Chondrocyte (in vitro differentiated cells): Measurements from ENCODE around the gene ADGB. TPM values are rescaled to one million over a fixed set of nuclear protein-coding genes. Genes with fewer than 3 reads are reported as not detected.
A peak's percentile ranks its signal among the peaks of the same experiment; 100 is the strongest.
"Not testable (repeated sequence)": the region's sequence is repeated elsewhere in the genome, so short reads cannot be mapped to it uniquely, and the experiment has no call there.

Experiments used
- DNase-seq: peaks from one replicate; pipeline ENCODE4 v3.0.0; 2021; ENCODE audit warnings: mixed read lengths, low spot score
- H3K27ac Mint-ChIP-seq: one replicate; pipeline ENCODE4 v1.8.0; 2021; ENCODE audit warnings: mild to moderate bottlenecking, moderate library complexity, mixed read lengths; ENCODE audit not compliant: unreplicated experiment
- H3K27me3 Mint-ChIP-seq: 2 replicates; pipeline ENCODE4 v1.8.0; 2021; ENCODE audit warnings: low read depth, mixed read lengths
- H3K36me3 Mint-ChIP-seq: 2 replicates; pipeline ENCODE4 v1.8.0; 2021; ENCODE audit warnings: low read depth, mixed read lengths
- H3K4me1 Mint-ChIP-seq: 2 replicates; pipeline ENCODE4 v1.8.0; 2021; ENCODE audit warnings: low read depth, mild to moderate bottlenecking, mixed read lengths
- H3K4me3 Mint-ChIP-seq: one replicate; pipeline ENCODE4 v1.8.0; 2021; ENCODE audit warnings: mild to moderate bottlenecking, moderate library complexity, mixed read lengths; ENCODE audit not compliant: unreplicated experiment
- H3K9me3 Mint-ChIP-seq: 2 replicates; pipeline ENCODE4 v1.8.0; 2021; ENCODE audit warnings: low read depth, mixed read lengths
- long read RNA-seq: library from polyadenylated mRNA; stranded (forward); transcript quantifications from one replicate; pipeline ENCODE4 v2.0.0, GENCODE V29; 2021
- total RNA-seq: library from RNA; stranded (reverse); gene quantifications from 3 replicates; pipeline ENCODE4 v1.2.1, GENCODE V29; 2021
- TF ChIP-seq, protein P1 (sequence below): fragments of 200-600 bp; sonication (generic); IDR thresholded peaks from 2 replicates; pipeline ENCODE4 v1.5.0; 2021; ENCODE audit warnings: antibody characterized with exemption, mild to moderate bottlenecking, moderate library complexity

ADGB gene
- not detected in 3 replicates for total RNA-seq
- long read RNA-seq, result 0 reads

DNA sequence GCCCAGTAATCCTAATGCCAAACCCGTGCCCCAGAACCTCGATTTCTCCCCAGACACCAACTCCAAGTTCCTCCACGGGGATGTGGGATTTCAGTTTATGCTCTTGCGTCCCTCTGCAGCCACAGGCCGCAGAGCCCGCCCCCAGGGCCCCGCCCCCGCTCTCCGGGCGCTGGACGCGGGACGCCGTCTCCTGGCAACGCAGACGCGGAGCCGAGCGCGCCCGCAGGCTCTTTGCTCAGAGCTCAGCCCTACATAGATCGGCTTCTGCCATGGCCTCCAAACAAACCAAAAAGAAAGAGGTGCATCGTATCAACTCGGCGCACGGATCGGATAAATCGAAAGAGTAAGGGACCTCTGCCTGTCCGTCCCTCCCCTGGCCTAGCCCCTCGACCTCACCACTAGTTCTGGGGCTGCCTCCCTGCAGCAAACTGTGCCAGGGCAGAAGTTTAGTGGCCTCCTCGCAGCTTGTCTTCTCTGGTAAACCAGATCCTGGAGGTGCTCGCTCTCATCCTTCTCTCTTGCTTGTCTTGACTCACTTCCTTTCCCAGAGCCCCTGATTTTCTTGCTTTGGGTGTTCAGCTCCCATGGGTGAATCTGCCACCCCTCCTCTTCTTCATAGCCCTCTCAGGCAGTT, at the start of gene ADGB:
ADGB (plus strand) TSS at position 201 of the 634 bp plus-strand sequence; CDS start at position 270, 69 bp downstream.
- DNase-seq, result peak; percentile 69
- TF ChIP-seq, protein P1, sequence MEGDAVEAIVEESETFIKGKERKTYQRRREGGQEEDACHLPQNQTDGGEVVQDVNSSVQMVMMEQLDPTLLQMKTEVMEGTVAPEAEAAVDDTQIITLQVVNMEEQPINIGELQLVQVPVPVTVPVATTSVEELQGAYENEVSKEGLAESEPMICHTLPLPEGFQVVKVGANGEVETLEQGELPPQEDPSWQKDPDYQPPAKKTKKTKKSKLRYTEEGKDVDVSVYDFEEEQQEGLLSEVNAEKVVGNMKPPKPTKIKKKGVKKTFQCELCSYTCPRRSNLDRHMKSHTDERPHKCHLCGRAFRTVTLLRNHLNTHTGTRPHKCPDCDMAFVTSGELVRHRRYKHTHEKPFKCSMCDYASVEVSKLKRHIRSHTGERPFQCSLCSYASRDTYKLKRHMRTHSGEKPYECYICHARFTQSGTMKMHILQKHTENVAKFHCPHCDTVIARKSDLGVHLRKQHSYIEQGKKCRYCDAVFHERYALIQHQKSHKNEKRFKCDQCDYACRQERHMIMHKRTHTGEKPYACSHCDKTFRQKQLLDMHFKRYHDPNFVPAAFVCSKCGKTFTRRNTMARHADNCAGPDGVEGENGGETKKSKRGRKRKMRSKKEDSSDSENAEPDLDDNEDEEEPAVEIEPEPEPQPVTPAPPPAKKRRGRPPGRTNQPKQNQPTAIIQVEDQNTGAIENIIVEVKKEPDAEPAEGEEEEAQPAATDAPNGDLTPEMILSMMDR, result no peak
- H3K9me3 Mint-ChIP-seq, result no peaks in the 10 kb centered on the region
- peaks cover 10% of the 10 kb centered on the region for H3K4me1 Mint-ChIP-seq
- peaks cover 18% of the 10 kb centered on the region for H3K27me3 Mint-ChIP-seq
- H3K36me3 Mint-ChIP-seq, result no peaks in the 10 kb centered on the region
- no peak within 1 kb of the TSS for H3K27ac Mint-ChIP-seq
- H3K4me3 Mint-ChIP-seq, result peak within 1 kb of the TSS; percentile 78

DNA sequence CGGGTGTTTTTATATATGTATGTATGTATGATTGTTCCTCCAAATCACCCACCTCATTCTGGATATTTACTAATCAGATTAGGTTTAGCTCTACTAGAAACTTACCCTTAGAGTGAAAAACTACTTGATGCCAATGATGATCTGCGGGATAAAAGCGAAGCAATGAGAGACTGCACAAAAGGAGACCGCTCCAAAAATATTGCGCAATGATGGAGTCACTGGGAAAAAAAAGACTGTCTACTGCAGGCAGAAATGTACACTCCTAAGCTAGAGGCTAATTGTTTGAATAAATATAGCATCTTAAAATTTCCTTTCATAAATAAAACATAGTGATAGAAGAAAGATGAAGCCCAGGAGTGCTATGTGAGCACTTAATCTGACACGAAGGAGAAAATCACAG, 47.9 kb upstream of the ADGB start:
- Mint-ChIP-seq H3K4me3 (no peak overlapping the region), H3K27me3 (no peaks in the 10 kb centered on the region), H3K36me3 (peaks cover 36% of the 10 kb centered on the region), H3K27ac (peak overlapping the region; percentile 82), H3K9me3 (no peaks in the 10 kb centered on the region), H3K4me1 (peaks cover 49% of the 10 kb centered on the region)
- TF ChIP-seq, protein P1, result no peak
- no peak for DNase-seq

DNA sequence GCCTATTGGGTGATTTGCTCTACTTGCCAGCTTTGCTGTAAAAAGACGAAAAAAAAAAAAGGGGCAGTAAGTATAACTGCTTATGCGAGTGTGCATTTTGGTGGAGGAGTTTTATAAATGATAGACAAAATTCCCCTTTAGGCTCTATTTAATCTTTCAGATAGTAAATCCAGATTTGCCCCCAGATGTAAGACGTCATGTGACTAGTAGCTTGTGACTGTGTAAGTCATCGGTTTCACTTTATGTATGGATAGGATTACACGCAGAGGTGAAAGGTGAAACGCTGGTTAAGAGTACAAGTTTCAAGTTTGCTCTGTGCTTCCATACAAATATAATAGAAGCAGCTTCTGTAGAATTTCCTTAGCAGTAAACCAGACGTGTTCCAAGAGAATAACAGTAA, 47.2 kb upstream of the ADGB start:
- peaks cover 40% of the 10 kb centered on the region for H3K36me3 Mint-ChIP-seq

DNA sequence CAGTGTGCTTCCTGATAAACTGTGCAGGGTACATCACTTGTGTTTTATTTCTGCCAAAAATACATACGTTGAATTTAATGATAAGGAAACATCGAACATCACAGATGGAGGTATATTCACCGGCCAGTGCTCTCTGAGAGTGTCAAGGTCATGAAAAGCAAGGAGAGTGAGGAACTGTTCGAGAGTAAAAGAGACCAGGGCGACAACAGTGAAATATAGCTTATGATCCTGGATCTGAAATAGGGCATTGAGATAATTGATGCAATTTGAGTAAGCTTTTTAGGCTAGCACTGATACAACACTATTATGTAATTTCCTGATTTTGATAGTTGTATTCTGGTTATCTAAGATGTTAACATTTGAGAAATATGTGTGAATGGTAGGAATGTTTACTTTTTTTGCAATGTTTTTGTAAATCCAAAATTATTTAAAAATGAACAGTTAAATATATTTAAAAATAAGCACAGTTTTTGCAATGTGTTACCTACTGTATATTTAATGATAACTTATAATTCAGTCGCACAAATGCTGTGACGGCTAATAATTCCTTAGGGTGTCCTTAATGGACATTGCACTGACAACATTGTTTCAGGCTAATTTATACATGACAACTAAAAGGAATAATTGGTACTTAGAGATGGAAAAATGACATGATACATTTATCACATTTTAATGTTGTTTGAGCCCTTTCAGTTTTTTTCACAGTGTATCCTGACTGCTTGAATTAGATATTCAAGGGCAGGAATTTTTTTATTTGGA, 45.2 kb upstream of the ADGB start:
- Mint-ChIP-seq H3K4me3 (no peak overlapping the region), H3K27ac (no peak overlapping the region), H3K36me3 (peaks cover 41% of the 10 kb centered on the region), H3K4me1 (peaks cover 25% of the 10 kb centered on the region), H3K27me3 (no peaks in the 10 kb centered on the region), H3K9me3 (no peaks in the 10 kb centered on the region)
- TF ChIP-seq, protein P1, result no peak
- DNase-seq, result no peak

More for the DNA sequence above, 47.2 kb upstream of the ADGB start:
- H3K27ac Mint-ChIP-seq, result peak overlapping the region; percentile 82
- no peaks in the 10 kb centered on the region for H3K9me3 Mint-ChIP-seq
- no peaks in the 10 kb centered on the region for H3K27me3 Mint-ChIP-seq
- peaks cover 43% of the 10 kb centered on the region for H3K4me1 Mint-ChIP-seq
- H3K4me3 Mint-ChIP-seq, result no peak overlapping the region
- TF ChIP-seq, protein P1, result no peak
- DNase-seq, result no peak

DNA sequence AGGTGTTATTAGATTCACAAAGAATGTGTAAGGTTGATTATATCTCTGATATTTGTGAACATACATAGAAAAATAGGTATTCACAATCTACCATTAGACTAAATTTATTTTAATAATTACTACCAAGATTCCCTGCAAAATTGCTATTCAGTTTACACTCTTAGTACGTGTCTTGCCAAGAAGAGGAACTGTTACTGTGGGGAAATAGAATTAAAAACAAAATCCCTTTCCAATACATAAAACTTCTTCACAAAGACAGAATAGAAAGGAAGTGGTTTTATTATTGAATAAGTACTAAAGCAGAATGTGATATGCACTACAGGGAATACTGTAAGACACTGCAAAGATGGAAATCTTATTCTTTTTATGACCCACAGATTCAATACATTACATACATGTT, 38.2 kb upstream of the ADGB start:
- peaks cover 10% of the 10 kb centered on the region for H3K36me3 Mint-ChIP-seq
- H3K27ac Mint-ChIP-seq, result no peak overlapping the region
- no peaks in the 10 kb centered on the region for H3K4me1 Mint-ChIP-seq
- H3K9me3 Mint-ChIP-seq, result peaks cover 6% of the 10 kb centered on the region
- no peaks in the 10 kb centered on the region for H3K27me3 Mint-ChIP-seq
- TF ChIP-seq, protein P1, result no peak
- H3K4me3 Mint-ChIP-seq, result no peak overlapping the region
- no peak for DNase-seq

DNA sequence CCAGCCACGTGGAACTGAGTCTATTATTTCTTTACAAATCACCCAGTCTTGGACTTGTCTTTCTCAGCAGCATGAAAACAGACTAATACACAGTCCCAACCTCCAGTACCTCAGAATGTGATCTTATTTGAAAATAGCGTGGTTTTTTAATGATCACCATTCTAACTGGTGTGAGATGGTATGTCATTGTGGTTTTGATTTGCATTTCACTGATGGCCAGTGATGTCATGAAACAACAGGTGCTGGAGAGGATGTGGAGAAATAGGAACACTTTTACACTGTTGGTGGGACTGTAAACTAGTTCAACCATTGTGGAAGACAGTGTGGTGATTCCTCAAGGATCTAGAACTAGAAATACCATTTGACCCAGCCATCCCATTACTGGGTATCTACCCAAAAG, 32.1 kb upstream of the ADGB start:
- not testable (repeated sequence) for H3K4me1 Mint-ChIP-seq, H3K36me3 Mint-ChIP-seq, H3K4me3 Mint-ChIP-seq, H3K27me3 Mint-ChIP-seq, DNase-seq, H3K27ac Mint-ChIP-seq
- peaks cover 18% of the 10 kb centered on the region for H3K9me3 Mint-ChIP-seq

DNA sequence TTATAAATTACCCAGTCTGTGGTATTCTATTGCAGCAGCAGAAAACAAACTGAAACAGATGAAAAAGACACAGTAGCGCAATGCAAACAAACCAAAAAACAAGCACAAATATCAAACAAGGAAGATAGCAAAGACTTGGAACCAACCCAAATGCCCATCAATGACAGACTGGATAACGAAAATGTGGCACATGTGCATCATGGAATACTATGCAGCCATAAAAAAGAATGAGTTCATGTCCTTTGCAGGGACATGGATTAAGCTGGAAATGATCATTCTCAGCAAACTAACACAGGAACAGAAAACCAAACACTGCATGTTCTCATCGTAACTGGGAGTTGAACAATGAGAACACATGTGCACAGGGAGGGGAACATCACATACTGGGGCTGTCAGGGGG, 30.2 kb upstream of the ADGB start:
- H3K27me3 Mint-ChIP-seq, result not testable (repeated sequence)

More for the DNA sequence above, 30.2 kb upstream of the ADGB start:
- not testable (repeated sequence) for H3K4me3 Mint-ChIP-seq, H3K4me1 Mint-ChIP-seq, H3K27ac Mint-ChIP-seq, H3K36me3 Mint-ChIP-seq, DNase-seq
- H3K9me3 Mint-ChIP-seq, result peaks cover 21% of the 10 kb centered on the region
